Measurements from ENCODE around the gene HS3ST6.

- TF ChIP-seq CTCF (IDR thresholded peaks at IDR 0.05; ENCODE audit: low read length) (no peak), EZH2 (IDR thresholded peaks at IDR 0.05; ENCODE audit: borderline replicate concordance, low read length) (no peak)
Measured at GRCh38 chr16:1930338-1930720, 12.1 kb upstream of the HS3ST6 start.
